Measurements from ENCODE around the gene RTN4.

Gene RTN4

DNA sequence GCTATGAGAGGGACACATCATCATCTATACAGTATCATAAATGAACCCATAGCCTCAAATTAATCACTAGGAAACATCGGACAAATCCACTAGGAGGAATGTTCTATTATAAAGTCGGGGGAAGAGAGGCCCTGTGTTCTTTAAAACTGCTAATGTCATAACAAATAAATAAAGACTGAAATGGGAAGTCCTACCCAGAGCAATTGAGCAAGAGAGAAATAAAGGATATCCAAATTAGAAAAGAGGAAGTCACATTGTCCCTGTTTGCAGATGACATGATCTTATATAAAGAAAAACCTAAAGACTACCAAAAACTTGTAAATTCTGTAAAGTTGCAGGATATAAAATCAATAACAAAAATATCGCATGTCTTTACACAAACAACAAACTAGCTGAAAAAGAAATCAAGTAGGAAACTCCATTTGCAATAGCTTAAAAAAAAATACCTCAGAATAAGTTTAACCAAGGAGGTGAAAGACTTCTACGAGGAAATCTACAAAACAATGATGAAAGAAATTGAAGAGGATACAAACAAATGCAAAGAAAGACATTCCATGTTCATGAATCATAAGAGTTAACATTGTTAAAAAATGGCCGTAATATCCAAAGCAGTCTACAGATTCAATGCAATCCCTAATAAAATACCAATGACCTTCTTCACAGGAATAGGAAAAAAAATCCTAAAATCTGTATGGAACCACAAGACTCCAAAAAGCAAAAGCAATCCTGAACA is 30.6 kb downstream of the RTN4 start:
- DNase-seq (no peak), ATAC-seq (ENCODE audit: insufficient read depth, low read depth) (no peak)
- Histone ChIP-seq H3K4me1 (ENCODE audit: insufficient read depth, low read length) (no peaks in the 10 kb centered on the region), H3K4me3 (ENCODE audit: low read depth in 1 of 2, low read length in 2 of 2) (no peak overlapping the region), H3K36me3 (ENCODE audit: insufficient read depth, low read length) (peaks cover 23% of the 10 kb centered on the region), H4K20me1 (ENCODE audit: insufficient read depth, low read length) (peaks cover 63% of the 10 kb centered on the region), H3K9me3 (ENCODE audit: insufficient read depth, low read length, severe bottlenecking) (no peaks in the 10 kb centered on the region), H3K79me2 (ENCODE audit: insufficient read depth, low read length) (peaks cover 100% of the 10 kb centered on the region), H3K4me2 (ENCODE audit: insufficient read depth, low read length) (no peak overlapping the region), H2AFZ (ENCODE audit: low read depth, low read length) (no peak overlapping the region), H3K9ac (ENCODE audit: low read depth, low read length) (no peak overlapping the region), H3K27me3 (ENCODE audit: insufficient read depth, low read length, poor library complexity) (no peaks in the 10 kb centered on the region), H3K27ac (ENCODE audit: low read length) (no peak overlapping the region)
- TF ChIP-seq EZH2 (IDR thresholded peaks at IDR 0.05; ENCODE audit: borderline replicate concordance, low read depth, low read length, severe bottlenecking), result no peak
- TF ChIP-seq, protein P1, sequence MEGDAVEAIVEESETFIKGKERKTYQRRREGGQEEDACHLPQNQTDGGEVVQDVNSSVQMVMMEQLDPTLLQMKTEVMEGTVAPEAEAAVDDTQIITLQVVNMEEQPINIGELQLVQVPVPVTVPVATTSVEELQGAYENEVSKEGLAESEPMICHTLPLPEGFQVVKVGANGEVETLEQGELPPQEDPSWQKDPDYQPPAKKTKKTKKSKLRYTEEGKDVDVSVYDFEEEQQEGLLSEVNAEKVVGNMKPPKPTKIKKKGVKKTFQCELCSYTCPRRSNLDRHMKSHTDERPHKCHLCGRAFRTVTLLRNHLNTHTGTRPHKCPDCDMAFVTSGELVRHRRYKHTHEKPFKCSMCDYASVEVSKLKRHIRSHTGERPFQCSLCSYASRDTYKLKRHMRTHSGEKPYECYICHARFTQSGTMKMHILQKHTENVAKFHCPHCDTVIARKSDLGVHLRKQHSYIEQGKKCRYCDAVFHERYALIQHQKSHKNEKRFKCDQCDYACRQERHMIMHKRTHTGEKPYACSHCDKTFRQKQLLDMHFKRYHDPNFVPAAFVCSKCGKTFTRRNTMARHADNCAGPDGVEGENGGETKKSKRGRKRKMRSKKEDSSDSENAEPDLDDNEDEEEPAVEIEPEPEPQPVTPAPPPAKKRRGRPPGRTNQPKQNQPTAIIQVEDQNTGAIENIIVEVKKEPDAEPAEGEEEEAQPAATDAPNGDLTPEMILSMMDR (IDR thresholded peaks at IDR 0.05; ENCODE audit: borderline replicate concordance, extremely low read depth, low read length, poor library complexity, severe bottlenecking), result no peak

DNA sequence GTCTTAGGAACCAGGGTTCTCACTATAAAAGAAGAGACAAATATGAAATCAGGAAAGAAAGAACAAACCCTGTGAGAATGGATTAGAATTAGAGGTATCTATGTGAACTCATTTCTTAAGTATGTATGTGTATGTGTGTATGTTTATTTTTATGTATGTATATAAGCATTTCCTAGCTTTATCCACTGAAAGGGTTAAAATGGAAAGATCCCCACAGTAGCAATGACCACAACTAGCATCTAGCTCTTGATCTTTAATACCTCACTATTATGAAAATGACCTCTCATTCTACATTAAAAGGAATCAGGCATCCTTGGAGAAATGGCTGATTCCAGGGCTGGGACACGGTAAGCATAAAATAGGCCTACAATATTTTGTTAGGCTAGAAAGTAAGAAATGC is 31.6 kb downstream of the RTN4 start:
- H3K4me3 ChIP-seq (ENCODE audit: low read depth in 1 of 2, low read length in 2 of 2), result no peak overlapping the region

DNA sequence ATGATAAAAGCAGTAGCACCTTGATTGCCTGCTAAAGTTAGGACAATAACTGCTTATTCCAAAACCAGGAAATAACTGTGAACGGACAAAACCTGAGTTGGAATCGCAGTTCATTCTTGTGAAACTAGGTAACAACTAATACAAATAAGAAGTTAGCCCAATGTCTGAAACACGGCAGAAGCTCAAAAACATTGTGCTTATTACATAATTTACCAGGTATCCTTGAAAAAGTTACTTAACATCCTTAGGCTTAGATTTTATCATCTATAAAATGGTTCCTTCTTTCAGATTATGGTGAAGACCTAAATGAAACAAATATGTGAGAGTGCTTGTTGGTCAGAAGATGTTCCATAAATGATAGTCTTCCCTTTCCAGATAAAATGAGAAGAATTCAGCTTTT is 32.4 kb downstream of the RTN4 start:
- H3K4me1 ChIP-seq (ENCODE audit: insufficient read depth, low read length), result peaks cover 7% of the 10 kb centered on the region; the same call in 1 of the 2 replicates
- peaks cover 100% of the 10 kb centered on the region for H3K79me2 ChIP-seq (ENCODE audit: insufficient read depth, low read length)
- no peak overlapping the region for H3K27ac ChIP-seq (ENCODE audit: low read length)
- TF ChIP-seq, protein P1 (IDR thresholded peaks at IDR 0.05; ENCODE audit: borderline replicate concordance, extremely low read depth, low read length, poor library complexity, severe bottlenecking), result no peak
- TF ChIP-seq EZH2 (IDR thresholded peaks at IDR 0.05; ENCODE audit: borderline replicate concordance, low read depth, low read length, severe bottlenecking), result no peak
- H3K9ac ChIP-seq (ENCODE audit: low read depth, low read length), result no peak overlapping the region
- no peak for ATAC-seq (ENCODE audit: insufficient read depth, low read depth)
- no peak overlapping the region for H3K4me3 ChIP-seq (ENCODE audit: low read depth in 1 of 2, low read length in 2 of 2)
- peaks cover 55% of the 10 kb centered on the region for H4K20me1 ChIP-seq (ENCODE audit: insufficient read depth, low read length)
- no peak for DNase-seq
- H3K9me3 ChIP-seq (ENCODE audit: insufficient read depth, low read length, severe bottlenecking), result no peaks in the 10 kb centered on the region
- H2AFZ ChIP-seq (ENCODE audit: low read depth, low read length), result no peak overlapping the region
- no peaks in the 10 kb centered on the region for H3K27me3 ChIP-seq (ENCODE audit: insufficient read depth, low read length, poor library complexity)
- H3K36me3 ChIP-seq (ENCODE audit: insufficient read depth, low read length), result peaks cover 23% of the 10 kb centered on the region
- no peak overlapping the region for H3K4me2 ChIP-seq (ENCODE audit: insufficient read depth, low read length)

More for the DNA sequence above, 31.6 kb downstream of the RTN4 start:
- no peak overlapping the region for H3K9ac ChIP-seq (ENCODE audit: low read depth, low read length)
- peaks cover 100% of the 10 kb centered on the region for H3K79me2 ChIP-seq (ENCODE audit: insufficient read depth, low read length)
- no peak overlapping the region for H3K27ac ChIP-seq (ENCODE audit: low read length)
- no peak overlapping the region for H2AFZ ChIP-seq (ENCODE audit: low read depth, low read length)
- peaks cover 23% of the 10 kb centered on the region for H3K36me3 ChIP-seq (ENCODE audit: insufficient read depth, low read length)
- no peak for TF ChIP-seq EZH2 (IDR thresholded peaks at IDR 0.05; ENCODE audit: borderline replicate concordance, low read depth, low read length, severe bottlenecking)
- H3K9me3 ChIP-seq (ENCODE audit: insufficient read depth, low read length, severe bottlenecking), result no peaks in the 10 kb centered on the region
- no peak overlapping the region for H3K4me2 ChIP-seq (ENCODE audit: insufficient read depth, low read length)
- ATAC-seq (ENCODE audit: insufficient read depth, low read depth) (no peak), DNase-seq (no peak)
- peaks cover 1% of the 10 kb centered on the region; the same call in 1 of the 2 replicates for H3K4me1 ChIP-seq (ENCODE audit: insufficient read depth, low read length)
- H3K27me3 ChIP-seq (ENCODE audit: insufficient read depth, low read length, poor library complexity), result no peaks in the 10 kb centered on the region
- H4K20me1 ChIP-seq (ENCODE audit: insufficient read depth, low read length), result peaks cover 56% of the 10 kb centered on the region

DNA sequence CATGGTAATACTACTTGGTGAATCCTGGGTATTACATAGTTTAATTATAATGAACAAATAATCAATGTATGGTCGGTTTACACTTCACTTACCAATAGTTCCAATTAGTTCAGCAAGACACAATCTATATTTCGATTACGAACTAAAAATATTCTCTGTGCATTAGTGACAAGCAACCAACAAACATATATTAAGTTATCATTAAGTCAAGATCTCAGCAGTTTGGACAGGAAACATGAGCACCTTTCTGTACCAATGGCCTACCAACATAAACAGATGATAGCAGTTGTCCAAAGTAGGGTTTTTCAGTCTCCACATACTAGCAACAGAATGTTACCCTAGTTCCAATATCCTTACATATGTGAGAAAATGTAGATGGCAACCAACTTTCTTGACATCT is 32.8 kb downstream of the RTN4 start:
- Histone ChIP-seq H2AFZ (ENCODE audit: low read depth, low read length) (no peak overlapping the region), H4K20me1 (ENCODE audit: insufficient read depth, low read length) (peaks cover 54% of the 10 kb centered on the region), H3K4me2 (ENCODE audit: insufficient read depth, low read length) (no peak overlapping the region), H3K79me2 (ENCODE audit: insufficient read depth, low read length) (peaks cover 100% of the 10 kb centered on the region), H3K4me1 (ENCODE audit: insufficient read depth, low read length) (peaks cover 7% of the 10 kb centered on the region; the same call in 1 of the 2 replicates), H3K36me3 (ENCODE audit: insufficient read depth, low read length) (peaks cover 23% of the 10 kb centered on the region), H3K27me3 (ENCODE audit: insufficient read depth, low read length, poor library complexity) (no peaks in the 10 kb centered on the region), H3K9ac (ENCODE audit: low read depth, low read length) (no peak overlapping the region), H3K4me3 (ENCODE audit: low read depth in 1 of 2, low read length in 2 of 2) (no peak overlapping the region), H3K9me3 (ENCODE audit: insufficient read depth, low read length, severe bottlenecking) (no peaks in the 10 kb centered on the region), H3K27ac (ENCODE audit: low read length) (no peak overlapping the region)
- DNase-seq, result no peak
- TF ChIP-seq EZH2 (IDR thresholded peaks at IDR 0.05; ENCODE audit: borderline replicate concordance, low read depth, low read length, severe bottlenecking), result no peak
- TF ChIP-seq, protein P1 (IDR thresholded peaks at IDR 0.05; ENCODE audit: borderline replicate concordance, extremely low read depth, low read length, poor library complexity, severe bottlenecking), result no peak
- no peak for ATAC-seq (ENCODE audit: insufficient read depth, low read depth)
